SH-SY5Y (cell line): ENCODE data around the gene SLC25A21.

Experiments used
- GATA2 ChIP-seq: IDR thresholded peaks from 2 replicates; pipeline ENCODE4 v1.6.1; 2011; ENCODE audit warnings: mild to moderate bottlenecking, low read depth, low read length
- GATA3 ChIP-seq: IDR thresholded peaks from 2 replicates; pipeline ENCODE4 v1.6.1; 2011; ENCODE audit warnings: low read depth, mild to moderate bottlenecking, low read length, moderate library complexity

DNA sequence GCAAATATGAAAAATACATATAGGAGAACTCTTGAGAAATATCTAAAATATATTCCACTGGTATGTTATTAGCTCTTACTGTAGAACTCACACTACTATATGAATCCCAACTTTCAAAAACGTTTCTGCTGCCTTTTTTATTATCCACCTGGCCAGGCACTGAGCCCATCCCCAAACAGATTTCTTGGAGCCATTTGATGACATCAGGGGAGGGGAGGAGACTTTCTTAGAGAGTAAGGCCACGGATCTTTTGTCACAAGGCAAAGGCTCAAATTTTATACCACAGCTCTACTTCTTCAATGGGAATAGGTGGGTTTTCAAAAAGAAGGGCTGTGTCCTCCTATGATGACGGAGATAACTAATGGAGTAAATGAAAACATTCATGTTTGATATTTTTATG, 83.0 kb downstream of the SLC25A21 start:
- TF ChIP-seq GATA2 (no peak), GATA3 (no peak)
